NCI-H510A (cell line): ENCODE measurements around the gene TP63.
A peak's percentile ranks its signal among the peaks of the same experiment; 100 is the strongest.
"Not testable (repeated sequence)": the region's sequence is repeated elsewhere in the genome, so short reads cannot be mapped to it uniquely, and the experiment has no call there.

ENCODE experiments used
- DNase-seq: peaks from one replicate; lab custom pipeline; 2025; lab: John Stamatoyannopoulos, UW

The TP63 gene

GRCh38 chr3:189625572-189625971, 5.6 kb upstream of the TP63 start:
- DNase-seq = no peak

DNA sequence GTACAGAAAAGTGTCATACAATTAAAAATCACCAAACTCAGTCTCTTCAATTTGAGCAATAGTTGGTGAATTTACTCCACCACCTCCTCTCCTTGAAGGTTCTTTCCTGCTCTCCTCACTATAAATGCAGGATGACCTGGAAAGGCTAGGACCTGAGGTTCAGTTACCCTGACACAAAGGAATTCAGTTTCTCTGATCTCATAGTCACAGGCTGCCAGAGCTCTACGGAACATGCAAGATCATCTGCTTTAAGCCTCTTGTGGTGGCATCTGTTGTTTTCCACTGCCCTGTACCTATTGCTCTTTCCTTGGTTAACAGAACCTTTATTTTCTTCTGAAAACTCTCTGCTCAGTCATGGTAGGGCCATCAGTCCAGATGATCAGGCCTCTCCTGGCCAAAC, 4.9 kb upstream of the TP63 start:
- no peak for DNase-seq

GRCh38 chr3:189629803-189630455, 1.3 kb upstream of the TP63 start:
- DNase-seq = no peak

- no peak for DNase-seq
Observed at GRCh38 chr3:189630767-189631372, 319 bp upstream of the TP63 start.

DNA sequence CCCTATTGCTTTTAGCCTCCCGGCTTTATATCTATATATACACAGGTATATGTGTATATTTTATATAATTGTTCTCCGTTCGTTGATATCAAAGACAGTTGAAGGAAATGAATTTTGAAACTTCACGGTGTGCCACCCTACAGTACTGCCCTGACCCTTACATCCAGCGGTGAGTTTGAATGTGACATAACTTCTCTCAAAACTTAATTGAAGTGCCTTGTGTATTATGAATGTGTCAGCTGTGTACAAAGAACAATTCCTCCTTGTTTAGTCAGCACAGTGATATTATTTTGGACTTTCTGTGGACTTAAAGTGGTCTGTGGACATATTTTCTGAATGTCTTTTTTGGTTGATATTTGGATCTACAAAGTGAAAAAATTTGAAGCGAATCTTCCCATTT, 220 bp downstream of the TP63 start:
- DNase-seq = no peak

DNA sequence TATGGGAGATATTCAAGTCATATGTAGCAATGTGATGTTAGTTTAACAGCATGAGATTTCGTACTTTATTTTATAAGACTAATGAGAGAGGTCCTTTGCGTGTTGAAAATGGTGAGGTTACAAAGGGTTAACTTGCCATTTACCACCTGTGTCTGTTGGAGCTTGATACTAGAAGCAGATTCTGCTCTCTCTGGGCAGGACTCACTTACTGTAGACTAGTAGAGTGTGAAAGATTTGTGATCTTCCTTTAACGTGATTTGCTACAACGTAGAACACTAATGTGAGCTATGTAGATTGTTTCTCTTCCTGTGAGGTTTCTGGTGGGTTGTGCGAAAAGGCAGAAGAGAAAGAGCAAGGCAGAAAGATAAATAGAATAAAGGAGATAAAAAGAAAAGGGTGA, 1.1 kb downstream of the TP63 start:
- no peak for DNase-seq

DNA sequence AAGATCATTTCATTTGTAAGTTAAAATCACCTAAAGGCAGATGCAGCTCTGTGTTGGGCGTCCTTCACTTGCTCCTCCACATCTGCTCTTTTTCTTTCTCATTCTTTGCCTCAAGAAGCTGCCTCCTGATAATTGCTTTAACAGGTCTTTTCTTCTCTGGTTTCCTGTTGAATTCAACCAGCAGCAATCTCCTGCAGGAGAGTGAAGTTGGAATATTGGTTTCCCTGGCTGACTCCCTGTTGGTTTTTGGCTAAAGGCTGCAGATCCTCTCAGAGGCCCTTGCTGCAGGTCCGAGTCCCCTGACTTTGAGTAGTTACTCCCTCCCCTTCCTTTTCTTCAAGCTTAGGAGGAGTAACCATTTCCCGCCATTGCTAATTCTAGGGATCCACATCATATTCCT, 4.2 kb downstream of the TP63 start:
- no peak for DNase-seq

DNA sequence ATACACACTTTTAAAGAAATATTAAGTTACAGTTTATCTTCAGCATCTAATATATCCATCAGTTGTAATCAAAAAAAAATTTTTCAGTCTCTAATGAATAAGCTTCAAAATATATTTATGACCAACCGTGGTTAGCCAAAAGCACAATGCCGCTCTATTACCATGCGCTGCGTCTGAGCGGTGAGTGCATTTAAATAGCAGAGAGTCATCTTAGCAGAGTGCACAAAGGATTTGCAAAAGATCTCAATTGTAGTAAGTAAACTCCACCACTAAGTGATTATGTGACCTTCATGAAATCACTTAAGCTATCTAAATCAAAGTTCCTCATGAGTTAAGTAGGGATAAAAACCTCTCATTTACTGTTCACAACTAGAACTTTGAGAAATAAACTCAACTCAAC, 4.9 kb downstream of the TP63 start:
- no peak for DNase-seq

- no peak for DNase-seq
Observed at GRCh38 chr3:189637750-189638149, 6.6 kb downstream of the TP63 start.

DNA sequence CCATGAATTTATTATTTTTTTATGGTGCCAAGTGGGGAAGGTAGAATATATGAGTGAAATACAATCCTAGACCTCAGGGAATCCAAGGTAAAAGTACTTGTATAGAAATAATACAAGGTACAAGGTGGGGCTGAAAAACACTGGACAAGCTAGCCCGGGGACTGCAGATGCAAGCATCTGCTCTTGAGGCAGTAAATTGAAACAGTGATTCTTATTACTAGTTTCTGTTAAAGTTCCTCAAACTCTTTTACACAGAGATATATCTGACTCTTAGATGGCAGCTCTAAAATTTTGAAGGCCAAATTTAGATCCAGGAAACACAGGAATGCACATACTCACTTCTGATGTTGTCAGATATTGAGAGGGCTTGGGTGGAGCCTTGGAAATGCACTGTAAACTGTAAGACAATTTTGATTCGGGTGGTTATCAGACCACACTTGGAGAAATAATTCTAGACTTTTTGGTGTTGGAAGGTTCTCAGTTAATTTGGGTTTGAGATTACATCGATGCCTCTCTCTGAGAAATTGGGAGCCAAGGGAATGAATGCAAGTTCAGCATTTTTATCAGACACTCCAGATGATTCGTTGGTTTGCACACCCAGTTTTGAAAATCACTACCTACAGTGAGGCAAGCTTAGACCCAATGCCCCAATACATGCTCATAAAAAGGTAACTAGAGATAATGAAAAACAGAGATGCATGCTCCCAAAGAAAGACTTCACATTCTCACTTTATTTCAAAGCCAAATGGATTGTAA, 7.3 kb downstream of the TP63 start:
- no peak for DNase-seq

DNA sequence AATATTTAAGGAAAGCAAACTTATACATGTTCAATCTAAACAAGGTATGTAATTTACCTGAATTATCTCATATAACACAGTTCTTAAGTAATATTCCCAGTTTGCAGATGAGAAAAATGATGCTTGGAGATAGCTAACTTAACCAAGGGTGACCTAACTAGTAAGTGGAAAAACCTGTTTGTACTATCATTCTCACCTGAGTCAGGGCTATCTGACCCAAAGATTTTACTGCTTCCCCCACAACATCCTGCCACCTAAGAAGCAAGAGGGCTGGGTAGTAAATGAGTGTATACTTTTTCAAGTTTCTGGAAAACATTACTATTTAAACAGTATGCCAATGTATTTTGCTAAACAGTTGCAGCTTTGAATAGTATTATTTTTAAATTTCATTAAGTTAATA, 10.6 kb downstream of the TP63 start:
- DNase-seq = no peak

- DNase-seq = no peak
Observed at GRCh38 chr3:189646853-189647542, 15.8 kb downstream of the TP63 start.

- DNase-seq = no peak
Observed at GRCh38 chr3:189652042-189652441, 20.9 kb downstream of the TP63 start.

DNA sequence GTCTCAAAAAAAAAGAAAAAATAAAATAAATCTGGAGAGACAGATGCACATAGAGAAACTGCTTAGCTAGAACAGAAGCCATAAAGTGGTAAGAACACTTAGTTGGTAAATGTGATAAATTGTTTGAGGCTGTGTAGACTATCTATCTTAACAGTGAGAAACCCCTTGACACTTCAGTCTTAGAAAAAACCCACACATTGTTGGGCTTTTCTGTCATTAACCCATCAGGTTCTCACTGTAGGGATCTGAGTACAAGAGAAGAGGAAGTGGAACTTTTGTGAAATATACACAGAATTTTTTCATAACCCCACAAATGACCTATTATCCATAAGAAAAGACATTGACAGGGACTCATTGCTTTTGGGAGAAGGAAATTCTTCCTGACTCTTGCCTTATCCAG, 24.4 kb downstream of the TP63 start:
- DNase-seq = no peak

DNA sequence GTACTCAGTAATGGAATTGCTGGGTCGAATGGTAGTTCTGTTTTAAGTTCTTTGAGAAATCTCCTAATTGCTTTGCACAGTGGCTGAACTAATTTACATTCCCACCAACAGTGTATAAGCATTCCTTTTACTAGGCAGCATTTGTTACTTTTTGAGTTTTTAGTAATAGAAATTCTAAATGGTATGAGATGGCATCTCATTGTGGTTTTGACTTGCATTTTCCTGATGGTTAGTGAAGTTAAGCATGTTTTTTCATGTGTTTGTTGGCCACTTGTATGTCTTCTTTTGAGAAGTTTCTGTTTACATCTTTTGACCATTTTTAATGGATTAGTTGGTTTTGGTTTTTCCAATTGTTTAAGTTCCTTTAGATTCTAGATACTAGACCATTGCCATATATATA, 28.4 kb downstream of the TP63 start:
- no peak for DNase-seq

- DNase-seq = no peak
Observed at GRCh38 chr3:189664311-189664710, 33.1 kb downstream of the TP63 start.

DNA sequence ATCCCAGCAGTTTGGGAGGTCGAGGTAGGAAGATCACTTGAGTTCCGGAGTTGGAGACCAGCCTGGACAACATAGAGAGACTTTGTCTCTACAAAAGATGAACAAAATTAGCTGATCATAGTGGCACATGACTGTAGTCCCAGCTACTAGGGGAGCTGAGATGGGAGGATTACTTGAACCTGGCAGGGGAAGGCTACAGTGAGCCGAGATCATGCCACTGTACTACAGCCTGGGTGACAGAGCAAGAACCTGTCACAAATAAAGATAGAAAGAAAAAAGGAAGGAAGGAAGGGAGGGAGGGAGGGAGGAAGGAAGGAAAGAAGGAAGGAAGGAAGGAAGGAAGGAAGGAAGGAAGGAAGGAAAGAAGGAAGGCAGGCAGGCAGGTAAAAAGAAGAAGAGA, 41.2 kb downstream of the TP63 start:
- not testable (repeated sequence) for DNase-seq

- no peak for DNase-seq
Observed at GRCh38 chr3:189673535-189673934, 42.3 kb downstream of the TP63 start.

DNA sequence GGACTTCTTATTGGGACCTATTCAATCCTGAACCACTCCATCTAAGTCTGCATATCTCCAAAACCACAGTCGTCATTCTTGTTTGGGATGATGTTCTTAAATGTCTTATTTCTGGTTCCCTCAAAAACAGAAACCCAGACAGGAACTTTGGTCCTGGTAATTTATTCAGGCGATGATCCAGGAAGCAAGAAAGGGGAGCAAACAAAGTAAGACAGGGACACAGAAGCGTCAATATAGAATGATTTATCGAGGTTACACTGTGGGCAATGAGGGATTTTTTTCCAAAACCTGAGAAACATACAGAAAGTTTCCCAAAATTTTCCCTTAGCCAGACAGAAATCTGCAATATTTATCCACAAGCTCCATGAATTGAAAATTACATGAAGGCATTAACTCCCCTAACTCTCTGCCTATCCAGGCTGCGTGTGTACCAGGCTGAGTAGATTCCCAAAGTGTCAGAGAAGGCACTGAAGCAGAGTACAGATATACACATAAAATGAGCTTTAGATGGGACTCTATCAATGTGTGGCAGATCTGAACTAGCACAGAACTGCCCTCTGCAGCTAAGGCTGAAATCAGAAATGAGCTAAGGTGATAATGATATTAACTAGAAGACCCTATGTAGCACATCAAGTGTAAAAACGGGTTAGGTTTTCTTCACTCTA, 43.2 kb downstream of the TP63 start:
- DNase-seq = no peak

GRCh38 chr3:189677667-189678066, 46.5 kb downstream of the TP63 start:
- no peak for DNase-seq

DNA sequence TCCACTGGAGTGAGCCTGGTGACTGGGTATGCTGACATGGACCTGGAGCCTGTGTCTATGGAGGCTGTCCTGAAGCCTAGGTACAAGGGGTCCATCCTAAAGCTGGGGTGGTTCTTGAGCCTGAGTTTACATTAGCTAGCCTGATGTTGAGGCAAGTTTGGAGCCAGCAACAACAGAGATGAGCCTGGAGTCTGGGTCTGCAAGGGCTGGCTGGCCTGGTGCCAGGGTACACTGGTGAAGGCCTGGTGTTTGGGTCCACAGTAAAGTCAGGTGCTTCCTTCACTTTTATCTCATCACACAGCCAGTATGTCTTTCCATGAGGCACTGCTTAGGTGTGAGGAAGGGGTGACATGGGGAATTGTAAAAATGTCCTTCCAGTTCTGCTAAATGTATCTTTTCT, 49.5 kb downstream of the TP63 start:
- DNase-seq = no peak

- DNase-seq = peak; percentile 65
Observed at GRCh38 chr3:189683546-189684255, 52.5 kb downstream of the TP63 start.
